Peyer's patch (tissue), 4 donors: ENCODE data around the gene WIPF1.

Source experiments
- CTCF ChIP-seq, 6 experiments: fragments of 450-650 bp in 4 of 6; fragments of 200-600 bp in 2 of 6; sonication (generic) in 1 of 6; IDR thresholded peaks; one replicate each; pipeline ENCODE4 v1.5.1; 2017 to 2019; ENCODE audit warnings: antibody characterized with exemption in 6 of 6, mild to moderate bottlenecking in 3 of 6, moderate library complexity in 1 of 6
- POLR2A ChIP-seq, 2 donors: fragments of 450-650 bp; IDR thresholded peaks; one replicate each; pipeline ENCODE4 v1.5.1; 2017; ENCODE audit warnings: antibody characterized with exemption in 2 of 2, mild to moderate bottlenecking in 2 of 2, moderate library complexity in 2 of 2

- TF ChIP-seq POLR2A (IDR thresholded peaks at IDR 0.05) (no peak), CTCF (IDR thresholded peaks at IDR 0.05) (no peak)
Observed at GRCh38 chr2:174629506-174629905, 31.9 kb upstream of the WIPF1 start.
